ENCODE data around the gene CNN1.

DNA sequence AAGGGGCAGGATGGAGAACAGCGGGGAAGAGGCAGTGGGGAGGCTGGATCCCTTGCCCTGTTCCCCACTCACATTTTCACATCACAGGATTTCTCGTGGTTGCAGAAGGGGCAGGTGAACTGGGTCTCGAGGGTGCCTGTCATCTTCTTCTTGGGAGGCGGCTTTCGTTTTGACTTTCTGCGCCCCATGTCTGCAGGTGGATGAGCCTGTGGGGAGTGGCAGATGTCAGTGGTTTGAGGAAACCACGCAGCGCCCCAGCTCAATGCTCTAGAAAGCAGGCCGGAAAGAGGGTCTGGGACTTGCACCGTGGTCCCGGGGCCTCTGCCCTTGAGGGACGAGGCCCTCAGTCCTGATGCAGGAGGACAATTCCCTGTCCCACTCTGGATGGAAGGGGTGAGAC is 15.5 kb downstream of the CNN1 start:
- TF ChIP-seq POLR2AphosphoS5 (IDR thresholded peaks at IDR 0.05; ENCODE audit: low read depth, low read length), result no peak
- TF ChIP-seq, protein P1, sequence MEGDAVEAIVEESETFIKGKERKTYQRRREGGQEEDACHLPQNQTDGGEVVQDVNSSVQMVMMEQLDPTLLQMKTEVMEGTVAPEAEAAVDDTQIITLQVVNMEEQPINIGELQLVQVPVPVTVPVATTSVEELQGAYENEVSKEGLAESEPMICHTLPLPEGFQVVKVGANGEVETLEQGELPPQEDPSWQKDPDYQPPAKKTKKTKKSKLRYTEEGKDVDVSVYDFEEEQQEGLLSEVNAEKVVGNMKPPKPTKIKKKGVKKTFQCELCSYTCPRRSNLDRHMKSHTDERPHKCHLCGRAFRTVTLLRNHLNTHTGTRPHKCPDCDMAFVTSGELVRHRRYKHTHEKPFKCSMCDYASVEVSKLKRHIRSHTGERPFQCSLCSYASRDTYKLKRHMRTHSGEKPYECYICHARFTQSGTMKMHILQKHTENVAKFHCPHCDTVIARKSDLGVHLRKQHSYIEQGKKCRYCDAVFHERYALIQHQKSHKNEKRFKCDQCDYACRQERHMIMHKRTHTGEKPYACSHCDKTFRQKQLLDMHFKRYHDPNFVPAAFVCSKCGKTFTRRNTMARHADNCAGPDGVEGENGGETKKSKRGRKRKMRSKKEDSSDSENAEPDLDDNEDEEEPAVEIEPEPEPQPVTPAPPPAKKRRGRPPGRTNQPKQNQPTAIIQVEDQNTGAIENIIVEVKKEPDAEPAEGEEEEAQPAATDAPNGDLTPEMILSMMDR (IDR thresholded peaks at IDR 0.05), result no peak
- TF ChIP-seq, protein P2, sequence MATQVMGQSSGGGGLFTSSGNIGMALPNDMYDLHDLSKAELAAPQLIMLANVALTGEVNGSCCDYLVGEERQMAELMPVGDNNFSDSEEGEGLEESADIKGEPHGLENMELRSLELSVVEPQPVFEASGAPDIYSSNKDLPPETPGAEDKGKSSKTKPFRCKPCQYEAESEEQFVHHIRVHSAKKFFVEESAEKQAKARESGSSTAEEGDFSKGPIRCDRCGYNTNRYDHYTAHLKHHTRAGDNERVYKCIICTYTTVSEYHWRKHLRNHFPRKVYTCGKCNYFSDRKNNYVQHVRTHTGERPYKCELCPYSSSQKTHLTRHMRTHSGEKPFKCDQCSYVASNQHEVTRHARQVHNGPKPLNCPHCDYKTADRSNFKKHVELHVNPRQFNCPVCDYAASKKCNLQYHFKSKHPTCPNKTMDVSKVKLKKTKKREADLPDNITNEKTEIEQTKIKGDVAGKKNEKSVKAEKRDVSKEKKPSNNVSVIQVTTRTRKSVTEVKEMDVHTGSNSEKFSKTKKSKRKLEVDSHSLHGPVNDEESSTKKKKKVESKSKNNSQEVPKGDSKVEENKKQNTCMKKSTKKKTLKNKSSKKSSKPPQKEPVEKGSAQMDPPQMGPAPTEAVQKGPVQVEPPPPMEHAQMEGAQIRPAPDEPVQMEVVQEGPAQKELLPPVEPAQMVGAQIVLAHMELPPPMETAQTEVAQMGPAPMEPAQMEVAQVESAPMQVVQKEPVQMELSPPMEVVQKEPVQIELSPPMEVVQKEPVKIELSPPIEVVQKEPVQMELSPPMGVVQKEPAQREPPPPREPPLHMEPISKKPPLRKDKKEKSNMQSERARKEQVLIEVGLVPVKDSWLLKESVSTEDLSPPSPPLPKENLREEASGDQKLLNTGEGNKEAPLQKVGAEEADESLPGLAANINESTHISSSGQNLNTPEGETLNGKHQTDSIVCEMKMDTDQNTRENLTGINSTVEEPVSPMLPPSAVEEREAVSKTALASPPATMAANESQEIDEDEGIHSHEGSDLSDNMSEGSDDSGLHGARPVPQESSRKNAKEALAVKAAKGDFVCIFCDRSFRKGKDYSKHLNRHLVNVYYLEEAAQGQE (IDR thresholded peaks at IDR 0.05; ENCODE audit: insufficient read depth in 1 of 2, low read depth in 2 of 2, low read length in 1 of 2), result no peak
- no peak for TF ChIP-seq TCF7L2 (IDR thresholded peaks at IDR 0.05; ENCODE audit: low read depth, low read length)
- TF ChIP-seq SIN3A (IDR thresholded peaks at IDR 0.05; ENCODE audit: borderline replicate concordance, insufficient read depth, low read depth, low read length), result no peak

All from Panc1 (cell line).